DMS153 treated with DMSO at 0.1 percent for 48 hours (cell line): Measurements from ENCODE around the gene FIP1L1.

ENCODE experiments used
- DNase-seq: peaks from one replicate; lab custom pipeline; 2025; ENCODE audit not compliant: unreplicated experiment; lab: John Stamatoyannopoulos, UW

FIP1L1 gene

DNA sequence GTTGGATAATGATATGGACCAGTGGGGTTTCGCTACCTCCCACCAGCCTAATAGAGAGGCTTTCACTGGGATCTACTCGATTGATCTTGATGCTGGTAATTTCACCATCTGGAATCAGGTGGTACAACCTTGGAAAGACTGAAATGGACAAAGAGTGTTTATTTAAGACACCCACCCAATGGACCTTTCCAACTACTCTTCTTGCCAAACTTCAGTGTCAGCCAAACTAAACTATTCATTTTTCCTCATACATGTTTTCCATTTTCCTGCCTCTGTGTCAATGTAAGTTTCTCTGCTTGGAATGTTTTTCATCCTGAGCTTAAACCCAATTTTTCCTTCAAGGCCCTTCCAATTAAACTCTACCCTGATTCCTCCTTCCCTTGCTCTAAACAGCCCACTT is 121.3 kb downstream of the FIP1L1 start:
- no peak for DNase-seq

DNA sequence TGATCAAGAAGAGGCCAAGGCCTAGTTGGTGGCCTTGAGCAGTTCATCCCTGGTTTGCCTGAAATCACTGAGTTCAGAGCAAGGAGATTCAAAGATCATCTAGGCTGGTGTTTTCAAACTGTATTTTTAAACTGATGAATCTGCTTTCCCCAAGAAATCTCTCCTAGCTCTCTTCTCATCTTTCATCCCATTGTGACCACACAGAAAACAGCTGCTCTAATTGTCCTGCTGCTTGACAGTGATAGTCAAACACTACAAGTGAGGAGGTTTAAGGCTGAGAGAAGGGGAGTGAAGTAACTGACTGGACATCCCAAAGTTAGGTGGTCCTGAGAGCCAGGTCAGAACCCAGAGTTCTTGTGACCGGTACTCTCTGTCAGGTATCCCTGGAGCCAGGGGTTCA is 122.3 kb downstream of the FIP1L1 start:
- DNase-seq = no peak

DNA sequence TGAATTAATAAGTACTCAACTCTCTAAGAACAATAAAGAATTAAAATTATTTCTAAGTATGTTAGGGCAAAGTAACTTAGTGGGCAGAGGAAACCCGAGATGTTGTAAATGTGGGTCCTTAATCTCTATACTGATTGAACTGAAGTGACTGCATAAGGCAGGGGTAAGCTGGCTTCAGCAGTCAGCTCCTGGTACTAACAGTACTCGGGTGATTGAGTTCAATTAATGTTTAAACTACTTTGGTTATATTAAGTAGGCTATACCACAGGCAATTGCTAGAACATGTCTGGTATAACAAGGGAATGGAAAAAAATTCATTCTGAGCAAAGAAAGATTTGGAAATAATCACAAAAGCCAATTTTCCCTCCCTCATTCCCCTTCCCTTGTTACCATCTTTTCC is 123.1 kb downstream of the FIP1L1 start:
- DNase-seq = no peak

GRCh38 chr4:53501561-53501960 is 124.1 kb downstream of the FIP1L1 start:
- DNase-seq = no peak

DNA sequence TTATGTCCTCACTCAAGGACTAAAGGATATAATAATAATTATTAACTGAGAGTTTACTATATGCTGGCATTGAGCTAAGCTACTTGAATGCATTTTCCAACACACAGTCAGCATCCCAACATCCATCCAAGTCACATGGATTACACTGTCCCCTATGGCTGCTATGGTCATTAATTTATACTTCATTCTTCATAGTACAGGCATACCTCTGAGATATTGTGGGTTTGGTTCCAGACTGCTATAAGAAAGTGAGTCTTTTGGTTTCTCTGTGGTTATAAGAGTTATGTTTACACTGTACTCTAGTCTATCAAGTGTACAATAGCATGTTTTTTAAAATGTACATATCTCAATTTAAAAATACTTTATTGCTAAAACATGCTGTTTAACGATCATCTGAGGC is 124.7 kb downstream of the FIP1L1 start:
- no peak for DNase-seq

DNA sequence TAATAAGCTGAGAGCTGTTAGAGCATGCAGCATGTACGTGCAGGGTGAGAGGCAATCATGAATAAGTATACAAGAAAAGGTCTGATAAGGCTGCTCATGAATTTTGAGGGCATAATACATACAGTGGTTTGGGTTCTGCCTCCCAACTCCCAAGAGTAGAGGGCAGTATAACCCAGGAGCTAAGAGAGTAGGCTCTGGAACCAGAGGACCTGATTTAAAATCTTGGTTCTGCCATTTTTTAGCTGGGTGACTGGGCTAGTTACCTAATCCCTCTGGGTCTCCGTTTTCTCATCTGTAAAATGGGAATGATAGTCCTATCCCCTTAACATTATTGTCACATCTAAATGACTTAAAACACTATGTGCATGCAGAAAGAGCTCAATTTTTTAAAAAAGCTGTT is 128.5 kb downstream of the FIP1L1 start:
- no peak for DNase-seq

DNA sequence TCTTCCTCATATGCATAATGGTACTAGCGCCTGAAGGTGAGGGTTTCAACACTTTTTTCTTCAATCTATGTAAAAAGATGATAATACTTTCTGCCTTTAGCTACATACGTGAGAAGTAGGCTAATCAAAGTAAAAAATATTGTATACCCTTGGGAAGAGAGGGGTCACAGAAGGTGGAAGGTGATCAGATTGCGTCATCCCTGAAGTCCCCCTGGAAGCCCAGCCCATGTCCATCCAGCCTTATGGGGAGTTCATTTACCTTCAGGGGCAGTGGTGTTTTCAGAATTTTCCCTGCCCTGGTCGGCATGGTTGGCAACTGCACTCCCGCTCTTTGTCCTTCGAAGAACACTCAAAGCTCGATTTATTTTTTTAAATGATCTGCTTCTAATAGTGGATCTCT is 129.6 kb downstream of the FIP1L1 start:
- no peak for DNase-seq

GRCh38 chr4:53507671-53508286 is 130.3 kb downstream of the FIP1L1 start:
- DNase-seq = no peak

GRCh38 chr4:53508446-53508845 is 131.0 kb downstream of the FIP1L1 start:
- no peak for DNase-seq

DNA sequence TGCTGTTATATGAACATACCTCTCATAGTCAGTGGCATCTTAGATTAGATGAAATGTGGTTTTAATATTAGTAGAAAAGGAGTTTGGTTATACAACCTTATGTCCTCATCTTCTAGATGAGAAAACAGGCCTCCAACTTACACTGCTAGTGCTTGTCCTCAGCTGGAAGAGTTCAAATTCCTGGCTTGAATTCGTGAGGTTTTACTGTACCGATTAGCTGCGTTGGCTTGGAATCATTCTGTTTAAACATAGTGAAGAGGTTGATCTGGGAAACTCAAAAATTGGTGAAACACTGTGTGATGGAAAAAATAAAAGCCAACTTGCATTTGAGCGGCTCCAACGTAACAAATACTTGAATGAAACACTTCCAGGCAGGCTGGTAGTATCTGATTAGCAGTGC is 132.9 kb downstream of the FIP1L1 start:
- no peak for DNase-seq
